Measurements from ENCODE around the gene ASAP2.

GRCh38 chr2:9219027-9219445 lies 12.4 kb downstream of the ASAP2 start:
- no peak for TF ChIP-seq REST (IDR thresholded peaks at IDR 0.05; ENCODE audit: insufficient replicate concordance, low read depth)
- no peak for TF ChIP-seq CTCF (IDR thresholded peaks at IDR 0.05; ENCODE audit: insufficient read depth, low read length)
- no peak for TF ChIP-seq POLR2AphosphoS5 (IDR thresholded peaks at IDR 0.05; ENCODE audit: low read depth)
